Ishikawa (cell line): ENCODE data around the gene TYSND1.

Source experiments
- CEBPB ChIP-seq: IDR thresholded peaks from 2 replicates; pipeline ENCODE4 v1.6.1; 2012
- CREB1 ChIP-seq: IDR thresholded peaks from 2 replicates; pipeline ENCODE4 v1.6.1; 2012; ENCODE audit warnings: low read depth
- EGR1 ChIP-seq: IDR thresholded peaks from 2 replicates; pipeline ENCODE4 v1.6.1; 2012
- EP300 ChIP-seq: IDR thresholded peaks from 2 replicates; pipeline ENCODE4 v1.6.1; 2012; ENCODE audit warnings: borderline replicate concordance
- FOXM1 ChIP-seq: IDR thresholded peaks from 2 replicates; pipeline ENCODE4 v1.6.1; 2012; ENCODE audit warnings: low read depth, borderline replicate concordance
- MAX ChIP-seq: IDR thresholded peaks from 2 replicates; pipeline ENCODE4 v1.6.1; 2012
- NFIC ChIP-seq: IDR thresholded peaks from 2 replicates; pipeline ENCODE4 v1.6.1; 2012
- RAD21 ChIP-seq: IDR thresholded peaks from 2 replicates; pipeline ENCODE4 v1.6.1; 2012; ENCODE audit warnings: low read depth
- REST ChIP-seq: IDR thresholded peaks from 2 replicates; pipeline ENCODE4 v1.6.1; 2012; ENCODE audit warnings: low read depth, mild to moderate bottlenecking
- TAF1 ChIP-seq: IDR thresholded peaks from 2 replicates; pipeline ENCODE4 v1.6.1; 2012; ENCODE audit warnings: low read depth, mild to moderate bottlenecking
- TCF12 ChIP-seq: IDR thresholded peaks from 2 replicates; pipeline ENCODE4 v1.6.1; 2012; ENCODE audit warnings: low read depth
- TEAD4 ChIP-seq: IDR thresholded peaks from 2 replicates; pipeline ENCODE4 v1.6.1; 2012
- USF1 ChIP-seq: IDR thresholded peaks from 2 replicates; pipeline ENCODE4 v1.6.1; 2012
- YY1 ChIP-seq: IDR thresholded peaks from 2 replicates; pipeline ENCODE4 v1.6.1; 2012; ENCODE audit warnings: low read depth
- ZBTB7A ChIP-seq: IDR thresholded peaks from 2 replicates; pipeline ENCODE4 v1.6.1; 2012; ENCODE audit warnings: low read depth

TYSND1 gene

GRCh38 chr10:70106958-70107791 is 39.3 kb downstream of the TYSND1 start:
- TF ChIP-seq FOXM1 (no peak), RAD21 (peak; percentile 13; the same call in 1 of the 2 replicates), TCF12 (no peak), CREB1 (no peak), YY1 (no peak)

GRCh38 chr10:70101668-70102067 is 44.8 kb downstream of the TYSND1 start:
- no peak for TF ChIP-seq EGR1

GRCh38 chr10:70098271-70098670 is 48.2 kb downstream of the TYSND1 start:
- TF ChIP-seq REST (no peak), NFIC (no peak), CREB1 (no peak), FOXM1 (no peak), ZBTB7A (no peak), EP300 (no peak)

- TF ChIP-seq CREB1 (no peak), CEBPB (no peak), TCF12 (no peak), YY1 (no peak), USF1 (no peak), TAF1 (no peak), RAD21 (no peak), ZBTB7A (no peak), FOXM1 (no peak), REST (no peak)
Observed at GRCh38 chr10:70097459-70097858, 49.0 kb downstream of the TYSND1 start.

- no peak for TF ChIP-seq REST
- TF ChIP-seq NFIC, result no peak
- no peak for TF ChIP-seq TCF12
- TF ChIP-seq ZBTB7A, result no peak
- TF ChIP-seq USF1, result no peak
- no peak for TF ChIP-seq TAF1
- no peak for TF ChIP-seq EP300
- no peak for TF ChIP-seq TEAD4
- TF ChIP-seq FOXM1, result no peak
- TF ChIP-seq YY1, result no peak
- TF ChIP-seq RAD21, result no peak
- no peak for TF ChIP-seq MAX
- TF ChIP-seq CREB1, result no peak
- TF ChIP-seq CEBPB, result no peak
- no peak for TF ChIP-seq EGR1
Observed at GRCh38 chr10:70096705-70097420, 49.6 kb downstream of the TYSND1 start.
